HG02588 (cell line): Measurements from ENCODE around the gene SNAP29.
"Not testable (repeated sequence)": the region's sequence is repeated elsewhere in the genome, so short reads cannot be mapped to it uniquely, and the experiment has no call there.

ENCODE experiments used
- ATAC-seq: cut with Tn5 transposase; IDR thresholded peaks from one replicate; pipeline ENCODE4 v1.9.1; 2021; ENCODE audit warnings: mild to moderate bottlenecking, moderate library complexity; ENCODE audit not compliant: unreplicated experiment

The SNAP29 gene

DNA sequence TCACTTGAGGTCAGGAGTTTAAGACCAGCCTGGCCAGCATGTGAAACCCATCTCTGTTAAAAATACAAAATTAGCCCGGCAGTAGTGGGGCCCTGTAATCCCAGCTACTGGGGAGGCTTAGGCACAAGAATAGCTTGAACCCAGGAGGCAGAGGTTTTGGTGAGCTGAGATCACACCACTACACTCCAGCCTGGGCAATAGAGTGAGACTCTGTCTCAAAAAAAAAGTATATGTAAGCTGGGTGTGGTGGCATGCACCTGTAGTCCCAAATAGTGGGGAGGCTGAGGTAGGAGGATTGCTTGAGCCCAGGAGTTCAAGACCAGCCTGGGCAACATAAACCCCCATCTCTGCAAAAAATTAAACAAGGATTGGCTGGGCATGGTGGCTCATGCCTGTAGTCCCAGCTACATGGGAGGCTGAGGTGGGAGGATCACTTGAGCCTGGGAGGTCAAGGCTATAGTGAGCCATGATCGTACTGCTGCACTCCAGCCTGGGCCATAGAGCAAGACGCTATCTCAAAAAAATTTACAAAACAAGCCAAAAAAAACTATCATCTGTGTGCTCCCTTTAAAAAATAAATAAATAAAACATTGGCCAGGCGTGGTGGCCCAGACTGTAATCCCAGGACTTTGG is 69.2 kb downstream of the SNAP29 start:
- ATAC-seq: no peak

DNA sequence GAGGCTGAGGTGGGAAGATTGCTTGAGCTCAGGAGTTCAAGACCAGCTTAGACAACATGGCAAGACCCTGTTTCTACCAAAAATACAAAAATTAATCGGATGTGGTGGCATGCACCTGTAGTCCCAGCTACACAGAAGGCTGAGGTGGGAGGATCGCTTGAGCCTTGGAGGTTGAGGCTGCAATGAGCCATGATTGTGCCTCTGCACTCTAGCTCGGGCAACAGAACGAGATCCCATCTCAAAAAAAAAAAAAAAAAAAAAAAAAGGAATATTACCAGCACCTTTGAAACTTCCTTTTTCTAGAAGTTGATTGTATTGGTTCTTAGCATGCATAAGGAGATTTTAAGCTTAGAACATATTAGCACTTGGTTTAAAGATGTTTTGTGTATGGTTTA is 69.8 kb downstream of the SNAP29 start:
- no peak for ATAC-seq

DNA sequence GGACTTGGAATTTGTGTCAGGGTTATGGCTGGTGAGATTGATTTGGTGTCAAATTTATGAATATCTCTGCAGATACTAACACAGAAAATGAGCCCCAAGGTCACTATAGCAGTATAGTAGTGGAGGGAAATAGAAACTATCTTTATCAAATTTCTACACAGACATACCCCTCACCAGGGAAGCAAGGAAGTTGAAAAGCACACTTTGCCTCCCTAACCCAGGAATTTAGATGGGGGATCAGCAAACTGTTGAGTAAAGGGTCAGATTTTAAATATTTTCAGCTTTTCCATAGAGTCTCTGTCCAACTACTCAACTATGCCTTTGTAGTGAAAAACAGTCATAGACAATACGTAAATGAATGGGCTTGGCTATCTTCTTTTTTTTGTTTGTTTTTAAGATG is 71.2 kb downstream of the SNAP29 start:
- no peak for ATAC-seq

DNA sequence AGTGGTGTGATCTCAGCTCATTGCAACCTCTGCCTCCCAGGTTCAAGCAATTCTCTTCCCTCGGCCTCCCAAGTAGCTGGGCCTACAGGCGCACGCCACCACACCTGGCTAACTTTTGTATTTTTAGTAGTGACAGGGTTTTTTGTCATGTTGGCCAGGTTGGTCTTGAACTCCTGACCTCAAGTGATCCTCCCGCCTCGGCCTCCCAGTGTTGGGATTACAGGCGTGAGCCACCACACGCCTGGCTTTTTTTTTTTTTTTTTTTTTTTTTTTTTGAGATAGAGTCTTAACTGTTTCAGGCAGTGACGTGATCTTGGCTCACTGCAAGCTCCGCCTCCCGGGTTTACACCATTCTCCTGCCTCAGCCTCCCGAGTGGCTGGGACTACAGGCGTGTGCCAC is 71.6 kb downstream of the SNAP29 start:
- ATAC-seq: not testable (repeated sequence)

DNA sequence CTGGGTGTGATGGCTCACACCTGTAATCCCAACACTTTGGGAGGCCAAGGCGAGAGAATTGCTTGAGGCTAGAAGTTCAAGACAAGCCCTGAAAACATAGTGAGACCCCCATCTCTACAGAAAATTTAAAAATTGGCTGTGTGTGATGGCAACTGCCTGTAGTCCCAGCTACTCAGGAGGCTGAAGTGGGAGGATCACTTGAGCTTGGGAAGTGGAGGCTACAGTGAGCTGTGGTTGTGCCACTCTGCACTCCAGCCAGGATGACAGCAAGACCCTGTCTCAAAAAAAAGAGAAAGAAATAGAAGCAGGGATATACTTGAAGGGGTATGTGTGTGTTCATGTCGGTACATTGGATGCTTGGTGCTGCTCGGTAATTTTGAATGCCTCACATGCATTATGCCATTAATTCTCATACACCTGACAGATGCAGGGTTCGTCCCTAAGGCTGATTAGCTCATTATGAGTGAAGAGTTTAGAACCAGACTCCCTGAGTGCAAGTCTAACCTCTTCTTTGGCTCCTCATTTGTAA is 72.4 kb downstream of the SNAP29 start:
- ATAC-seq: no peak

GRCh38 chr22:20933910-20934309 is 75.1 kb downstream of the SNAP29 start:
- ATAC-seq: no peak

- not testable (repeated sequence) for ATAC-seq
Observed at GRCh38 chr22:20935049-20935448, 76.2 kb downstream of the SNAP29 start.

DNA sequence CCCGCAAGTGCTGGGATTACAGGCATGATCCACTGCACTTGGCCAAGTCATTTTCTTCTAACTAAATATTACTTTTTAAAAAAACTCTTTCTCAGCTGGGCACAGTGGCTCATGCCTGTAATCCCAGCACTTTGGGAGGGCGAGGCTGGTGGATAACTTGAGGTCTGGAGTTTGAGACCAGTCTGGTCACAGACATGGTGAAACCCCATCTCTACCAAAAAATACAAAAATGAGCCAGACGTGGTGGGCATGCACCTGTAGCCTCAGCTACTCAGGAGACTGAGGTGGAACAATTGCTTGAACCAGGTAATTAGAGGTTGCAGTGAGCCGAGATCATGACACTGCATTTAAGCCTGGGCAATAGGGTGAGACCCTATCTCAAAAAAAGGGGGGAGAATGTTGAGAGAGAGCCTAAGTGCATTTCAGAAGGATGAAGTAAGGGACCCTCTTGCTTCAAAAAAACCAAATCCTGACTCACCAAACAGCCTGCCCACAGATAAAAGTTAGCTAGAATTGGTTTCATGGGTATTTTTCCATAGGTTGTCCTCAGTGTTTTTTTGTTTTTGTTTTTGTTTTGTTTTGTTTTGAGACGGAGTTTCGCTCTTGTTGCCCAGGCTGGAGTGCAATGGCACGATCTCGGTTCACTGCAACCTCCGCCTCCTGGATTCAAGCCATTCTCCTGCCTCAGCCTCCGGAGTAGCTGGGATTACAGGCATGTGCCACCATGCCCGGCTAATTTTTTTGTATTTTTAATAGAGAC is 77.2 kb downstream of the SNAP29 start:
- not testable (repeated sequence) for ATAC-seq

DNA sequence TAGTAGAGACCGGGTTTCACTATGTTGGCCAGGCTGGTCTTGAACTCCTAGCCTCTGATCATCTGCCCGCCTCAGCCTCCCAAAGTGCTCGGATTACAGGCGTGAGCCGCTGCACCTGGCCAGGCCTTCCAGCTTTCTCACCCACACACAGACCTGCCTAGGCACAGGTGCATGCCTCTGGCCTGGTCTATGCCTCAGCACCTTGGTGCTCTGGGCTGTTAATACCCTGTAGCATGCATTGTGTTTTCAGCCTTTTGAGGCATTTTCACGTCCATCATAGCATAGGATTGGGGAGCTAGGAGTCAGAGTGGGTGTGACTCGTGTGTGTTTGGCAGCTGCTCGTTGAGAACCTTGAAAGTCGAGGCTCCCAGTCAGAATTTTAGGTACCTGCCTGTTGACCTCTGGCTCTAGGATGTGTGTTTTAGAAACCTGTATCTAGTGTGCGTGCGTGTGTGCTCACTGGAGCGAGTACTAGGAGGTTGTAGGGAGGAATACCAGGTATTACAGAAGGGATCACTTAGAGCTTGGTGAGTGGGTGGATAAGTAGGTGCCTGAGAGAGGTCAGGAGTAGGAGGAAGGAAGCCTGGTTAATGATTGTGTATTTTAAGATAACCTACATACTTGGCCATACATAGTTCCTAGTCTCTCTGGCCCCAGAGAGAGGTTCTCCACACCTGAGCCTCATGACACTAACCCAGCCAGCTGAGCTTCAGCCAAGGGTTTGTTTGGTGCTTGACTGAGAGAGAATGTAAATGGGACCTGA is 78.4 kb downstream of the SNAP29 start:
- no peak for ATAC-seq

GRCh38 chr22:20937794-20938671 is 79.2 kb downstream of the SNAP29 start:
- no peak for ATAC-seq

GRCh38 chr22:20939457-20940185 is 80.8 kb downstream of the SNAP29 start:
- ATAC-seq: not testable (repeated sequence)

DNA sequence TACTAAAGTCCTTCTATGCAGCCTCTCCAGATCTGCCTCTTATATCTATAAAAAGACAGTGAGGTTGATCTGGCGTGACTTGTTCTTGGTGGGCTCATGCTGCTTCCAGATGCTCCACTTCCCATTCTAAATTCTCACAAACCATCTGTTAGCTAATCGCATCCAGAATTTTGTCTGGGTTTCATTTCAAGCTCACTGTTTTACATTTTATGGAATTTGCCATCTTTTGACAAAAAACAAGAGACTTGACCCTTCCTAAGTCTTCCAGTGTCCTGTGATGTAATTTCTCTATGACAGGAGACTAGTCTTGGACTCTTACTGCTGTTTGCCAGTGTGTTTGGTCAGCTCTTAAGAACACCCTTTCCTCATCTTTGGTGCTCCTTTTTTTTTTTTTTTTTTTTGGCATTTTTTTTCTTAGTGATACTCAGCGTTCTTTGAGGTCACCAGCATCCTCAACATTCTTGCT is 81.4 kb downstream of the SNAP29 start:
- no peak for ATAC-seq
